ENCODE measurements around the gene HLTF. TPM values are rescaled to one million over a fixed set of nuclear protein-coding genes. Genes with fewer than 3 reads are reported as not detected.

HLTF gene
- total and polyA plus RNA-seq, 2 of the 13 experiments (the other 11 are each of a cell fraction or from before 2014, with no cell fraction given): 12.0 to 22.9 TPM

DNA sequence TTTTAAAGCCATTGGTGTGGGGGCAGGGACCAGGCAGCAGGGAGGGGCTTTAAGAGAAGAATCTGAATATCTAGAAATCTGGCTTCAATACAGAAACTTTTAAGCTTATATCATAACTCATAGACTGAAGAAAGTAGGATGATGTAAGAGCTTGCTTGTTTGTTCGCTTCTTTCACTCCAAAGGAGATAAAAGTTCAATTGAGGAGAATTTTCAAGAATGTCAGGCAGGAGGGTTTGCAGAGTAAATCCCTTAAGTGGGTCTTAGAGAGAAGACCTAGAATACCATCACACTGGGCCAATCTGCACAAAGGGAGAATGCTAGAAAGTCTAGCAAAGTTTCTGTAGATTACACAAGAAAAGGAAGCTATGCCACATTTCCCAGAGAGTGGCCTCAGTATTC, 4.1 kb upstream of the HLTF start:
- no peak overlapping the region for H2AFZ ChIP-seq (ENCODE audit: low read length)
- in situ Hi-C loops (cut with HindIII; ENCODE audit: extremely low pct_ligation_motif_present, low pct_unique_long_range_greater_than_20kb) (no loop called here), intact Hi-C loops (cut with micrococcal nuclease; ENCODE audit: unreplicated experiment) (loop anchor here (5.0 kb wide), 1 partner anchor 948 kb away; no protein-coding TSS in a partner anchor)
- TF ChIP-seq REPIN1 (CRISPR knock-in tag; IDR thresholded peaks at IDR 0.05; ENCODE audit: borderline replicate concordance, low read depth) (no peak), ZNF737 (CRISPR knock-in tag; IDR thresholded peaks at IDR 0.05; ENCODE audit: borderline replicate concordance) (no peak), SNAPC4 (CRISPR knock-in tag; IDR thresholded peaks at IDR 0.05) (no peak), ZNF503 (CRISPR knock-in tag; IDR thresholded peaks at IDR 0.05) (no peak), ZNF710 (CRISPR knock-in tag; IDR thresholded peaks at IDR 0.05; ENCODE audit: borderline replicate concordance) (no peak), GABPB1 (CRISPR knock-in tag; IDR thresholded peaks at IDR 0.05) (no peak), ZNF160 (CRISPR knock-in tag; IDR thresholded peaks at IDR 0.05) (no peak), HNRNPK (IDR thresholded peaks at IDR 0.05; ENCODE audit: low read depth, low read length, poor library complexity, severe bottlenecking) (no peak)
- WGBS (ENCODE audit: low lambda C conversion rate): 52% methylated on average over 1 of the region's 1 CpG
- no peaks in the 10 kb centered on the region for H3K9me3 ChIP-seq (ENCODE audit: low read length)
- no peak overlapping the region for H3K4me2 ChIP-seq (ENCODE audit: low read depth, low read length)
- no peaks in the 10 kb centered on the region; a peak in 3 of 5 replicates for H3K27me3 ChIP-seq (ENCODE audit: control insufficient read depth in 1 of 2, insufficient read depth in 2 of 2, low read length in 2 of 2)
- no peak overlapping the region for H3K27ac ChIP-seq (ENCODE audit: extremely low read length, insufficient read depth, low read length)
- H3K4me3 ChIP-seq (replicated peaks in 1 of 3; ENCODE audit: insufficient read depth in 1 of 3, low read depth in 2 of 3, low read length in 3 of 3): no peak overlapping the region
- H3K36me3 ChIP-seq (replicated peaks in 1 of 2; ENCODE audit: control insufficient read depth in 1 of 2, insufficient read depth in 2 of 2, low read length in 2 of 2): no peaks in the 10 kb centered on the region
- peaks cover 9% of the 10 kb centered on the region; the same call in 1 of the 2 replicates for H3K4me1 ChIP-seq (ENCODE audit: insufficient read depth, low read length)
- peaks cover 4% of the 10 kb centered on the region for H3K79me2 ChIP-seq (ENCODE audit: insufficient read depth, low read length)
- DNase-seq (ENCODE audit: low spot score) (no peak), FAIRE-seq (no peak), ATAC-seq (no peak)
- ChIA-PET POLR2A (no interaction called here), CTCF (ENCODE audit: low intra/inter-chr PET ratio, low total read pairs) (no interaction called here)
- BruUV-seq (replicated peaks): no TSS peak
- no peak overlapping the region for H3K9ac ChIP-seq (ENCODE audit: insufficient read depth, low read depth, low read length)
- no peaks in the 10 kb centered on the region for H4K20me1 ChIP-seq (ENCODE audit: insufficient read depth, low read length)
